ENCODE results near the gene DCTN3. TPM values are rescaled to one million over a fixed set of nuclear protein-coding genes. Genes with fewer than 3 reads are reported as not detected.

The DCTN3 gene
- total RNA-seq, 2 donors from 2014 or later, result 65.2 to 76.3 TPM

GRCh38 chr9:34611251-34611810 lies 9.0 kb downstream of the DCTN3 start:
- TF ChIP-seq CTCF (IDR thresholded peaks at IDR 0.05), result no peak

GRCh38 chr9:34610434-34611206 lies 9.7 kb downstream of the DCTN3 start:
- H3K27ac ChIP-seq, result no peak overlapping the region
- no peaks in the 10 kb centered on the region for H3K27me3 ChIP-seq
- no peaks in the 10 kb centered on the region for H3K4me1 ChIP-seq
- no peaks in the 10 kb centered on the region for H3K9me3 ChIP-seq
- intact Hi-C loops (cut with DNase I), result no loop called here
- peak overlapping the region; percentile 60 for H3K4me3 ChIP-seq
- H3K9ac ChIP-seq (ENCODE audit: low read depth in 2 of 2, low read length in 2 of 2), result peak overlapping the region; percentile 50 to 84
- no peak for DNase-seq
- TF ChIP-seq CTCF (IDR thresholded peaks at IDR 0.05), result no peak
- H3K36me3 ChIP-seq, result no peaks in the 10 kb centered on the region

More at GRCh38 chr9:34611251-34611810, 9.0 kb downstream of the DCTN3 start:
- intact Hi-C loops (cut with DNase I), result no loop called here
- peak overlapping the region; percentile 73 for H3K27ac ChIP-seq
- H3K4me1 ChIP-seq, result no peaks in the 10 kb centered on the region
- no peak for DNase-seq
- peak overlapping the region; percentile 60 for H3K4me3 ChIP-seq
- no peaks in the 10 kb centered on the region for H3K27me3 ChIP-seq
- H3K9me3 ChIP-seq, result no peaks in the 10 kb centered on the region
- peak overlapping the region; percentile 84 to 89 for H3K9ac ChIP-seq (ENCODE audit: low read depth in 2 of 2, low read length in 2 of 2)
- no peaks in the 10 kb centered on the region for H3K36me3 ChIP-seq

- no peak overlapping the region for H3K9ac ChIP-seq (ENCODE audit: low read depth in 2 of 2, low read length in 2 of 2)
- no peak for TF ChIP-seq CTCF (IDR thresholded peaks at IDR 0.05)
- intact Hi-C loops (cut with DNase I), result no loop called here
- H3K27me3 ChIP-seq, result no peaks in the 10 kb centered on the region
- no peaks in the 10 kb centered on the region for H3K9me3 ChIP-seq
- H3K4me3 ChIP-seq, result no peak overlapping the region
- no peak for DNase-seq
- no peak overlapping the region for H3K27ac ChIP-seq
- H3K36me3 ChIP-seq, result no peaks in the 10 kb centered on the region
- no peaks in the 10 kb centered on the region for H3K4me1 ChIP-seq
These were observed 13.0 kb downstream of the DCTN3 start for GRCh38 chr9:34607331-34607730.

GRCh38 chr9:34606905-34607304 lies 13.4 kb downstream of the DCTN3 start:
- no peak overlapping the region for H3K4me3 ChIP-seq
- H3K27ac ChIP-seq, result no peak overlapping the region
- intact Hi-C loops (cut with DNase I), result no loop called here
- no peaks in the 10 kb centered on the region for H3K36me3 ChIP-seq
- no peaks in the 10 kb centered on the region for H3K27me3 ChIP-seq
- no peak overlapping the region for H3K9ac ChIP-seq (ENCODE audit: low read depth in 2 of 2, low read length in 2 of 2)
- DNase-seq, result no peak
- no peaks in the 10 kb centered on the region for H3K9me3 ChIP-seq
- no peak for TF ChIP-seq CTCF (IDR thresholded peaks at IDR 0.05)
- no peaks in the 10 kb centered on the region for H3K4me1 ChIP-seq

- H3K27ac ChIP-seq, result no peak overlapping the region
- H3K9me3 ChIP-seq, result no peaks in the 10 kb centered on the region
- H3K36me3 ChIP-seq, result no peaks in the 10 kb centered on the region
- intact Hi-C loops (cut with DNase I), result no loop called here
- no peak for DNase-seq
- H3K27me3 ChIP-seq, result no peaks in the 10 kb centered on the region
- no peak for TF ChIP-seq CTCF (IDR thresholded peaks at IDR 0.05)
- H3K9ac ChIP-seq (ENCODE audit: low read depth in 2 of 2, low read length in 2 of 2), result no peak overlapping the region
- no peak overlapping the region for H3K4me3 ChIP-seq
- H3K4me1 ChIP-seq, result no peaks in the 10 kb centered on the region
These were observed 14.1 kb downstream of the DCTN3 start for GRCh38 chr9:34606190-34606589.
